Glutamatergic neuron (in vitro differentiated cells): ENCODE results near the gene ACP7. TPM values are rescaled to one million over a fixed set of nuclear protein-coding genes. Genes with fewer than 3 reads are reported as not detected.

Experiments
- DNase-seq: peaks from one replicate; pipeline ENCODE4 v3.0.0; 2022
- H3K27ac Mint-ChIP-seq: one replicate; pipeline ENCODE4 v1.8.0; 2020; ENCODE audit warnings: mild to moderate bottlenecking, mixed read lengths, inconsistent platforms; ENCODE audit not compliant: unreplicated experiment
- H3K27me3 Mint-ChIP-seq: one replicate; pipeline ENCODE4 v1.8.0; 2020; ENCODE audit warnings: mild to moderate bottlenecking, moderate library complexity, mixed read lengths, inconsistent platforms; ENCODE audit not compliant: unreplicated experiment
- H3K36me3 Mint-ChIP-seq: one replicate; pipeline ENCODE4 v1.8.0; 2020; ENCODE audit warnings: mild to moderate bottlenecking, mixed read lengths, inconsistent platforms; ENCODE audit not compliant: unreplicated experiment
- H3K4me1 Mint-ChIP-seq: one replicate; pipeline ENCODE4 v1.8.0; 2020; ENCODE audit warnings: mild to moderate bottlenecking, low read depth, mixed read lengths, inconsistent platforms; ENCODE audit not compliant: unreplicated experiment
- H3K4me3 Mint-ChIP-seq: one replicate; pipeline ENCODE4 v1.8.0; 2020; ENCODE audit warnings: mild to moderate bottlenecking, mixed read lengths, inconsistent platforms; ENCODE audit not compliant: unreplicated experiment
- H3K9me3 Mint-ChIP-seq: one replicate; pipeline ENCODE4 v1.8.0; 2020; ENCODE audit warnings: mild to moderate bottlenecking, moderate library complexity, mixed read lengths, inconsistent platforms; ENCODE audit not compliant: unreplicated experiment
- CTCF ChIP-seq: fragments of 200-600 bp; sonication (generic); IDR thresholded peaks from one replicate; pipeline ENCODE4 v1.5.0; 2021; ENCODE audit not compliant: partially characterized antibody, unreplicated experiment
- total RNA-seq: library from RNA; stranded (reverse); fragmentation: NEBNext Ultra II Directional; extraction: Animal tissue kit (Norgen Biotek cat#: 25700); gene quantifications from one replicate; pipeline ENCODE4 v1.2.1, GENCODE V29; 2021; ENCODE audit not compliant: unreplicated experiment

ACP7 gene
- total RNA-seq, 1 donor from 2014 or later: not detected

- no peaks in the 10 kb centered on the region for H3K36me3 Mint-ChIP-seq
- H3K27ac Mint-ChIP-seq: peak overlapping the region; percentile 92
- peak; percentile 80 for DNase-seq
- H3K4me3 Mint-ChIP-seq: peak overlapping the region; percentile 73
- TF ChIP-seq CTCF: no peak
- H3K9me3 Mint-ChIP-seq: peaks cover 14% of the 10 kb centered on the region
- H3K27me3 Mint-ChIP-seq: peaks cover 6% of the 10 kb centered on the region
- H3K4me1 Mint-ChIP-seq: peaks cover 55% of the 10 kb centered on the region
Observed at GRCh38 chr19:39131255-39131755, 47.1 kb downstream of the ACP7 start.

GRCh38 chr19:39132344-39132969 lies 48.3 kb downstream of the ACP7 start:
- Mint-ChIP-seq H3K27me3 (peaks cover 6% of the 10 kb centered on the region), H3K4me1 (peaks cover 60% of the 10 kb centered on the region), H3K36me3 (no peaks in the 10 kb centered on the region), H3K27ac (peak overlapping the region; percentile 92), H3K9me3 (peaks cover 15% of the 10 kb centered on the region), H3K4me3 (peak overlapping the region; percentile 73)
- TF ChIP-seq CTCF: no peak
- no peak for DNase-seq

- Mint-ChIP-seq H3K27me3 (peaks cover 6% of the 10 kb centered on the region), H3K27ac (no peak overlapping the region), H3K4me3 (peak overlapping the region; percentile 38)
Observed at GRCh38 chr19:39133431-39134270, 49.5 kb downstream of the ACP7 start.

GRCh38 chr19:39135701-39136100 lies 51.5 kb downstream of the ACP7 start:
- no peak for DNase-seq
- Mint-ChIP-seq H3K9me3 (peaks cover 12% of the 10 kb centered on the region), H3K4me1 (peaks cover 60% of the 10 kb centered on the region), H3K27me3 (peaks cover 9% of the 10 kb centered on the region), H3K27ac (no peak overlapping the region), H3K4me3 (no peak overlapping the region), H3K36me3 (no peaks in the 10 kb centered on the region)
- no peak for TF ChIP-seq CTCF

More at GRCh38 chr19:39133431-39134270, 49.5 kb downstream of the ACP7 start:
- no peaks in the 10 kb centered on the region for H3K36me3 Mint-ChIP-seq
- peak; percentile 33 for DNase-seq
- H3K9me3 Mint-ChIP-seq: peaks cover 15% of the 10 kb centered on the region
- TF ChIP-seq CTCF: no peak
- peaks cover 54% of the 10 kb centered on the region for H3K4me1 Mint-ChIP-seq
